Esophagus squamous epithelium (tissue), 5 donors: ENCODE results near the gene PFDN5. TPM values are rescaled to one million over a fixed set of nuclear protein-coding genes. Genes with fewer than 3 reads are reported as not detected.

Experiments used
- DNase-seq: peaks from one replicate; lab custom pipeline; 2025; lab: John Stamatoyannopoulos, UW
- H3K27ac ChIP-seq, 4 donors: fragments of 200-600 bp; sonication (generic); one replicate each; pipeline ENCODE4 v1.5.1; 2016 to 2019; ENCODE audit warnings: mild to moderate bottlenecking in 1 of 4
- H3K27me3 ChIP-seq, 4 donors: fragments of 200-600 bp; sonication (generic); 1 replicate in 3 of 4; 2 replicates in 1 of 4; pipeline versions ENCODE4 v1.5.1 to v1.6.0; 2017 to 2021; ENCODE audit warnings: antibody characterized with exemption in 1 of 4
- H3K36me3 ChIP-seq, 3 donors: fragments of 200-600 bp; sonication (generic); one replicate each; pipeline ENCODE4 v1.5.1; 2016 to 2019
- H3K4me1 ChIP-seq, 3 donors: fragments of 200-600 bp; sonication (generic); one replicate each; pipeline ENCODE4 v1.5.1; 2017 to 2019
- H3K4me3 ChIP-seq, 4 donors: fragments of 200-600 bp; sonication (generic); 1 replicate in 3 of 4; 2 replicates in 1 of 4; pipeline ENCODE4 v1.5.1; 2016 to 2019; ENCODE audit warnings: mild to moderate bottlenecking in 2 of 4, moderate library complexity in 1 of 4
- H3K9me3 ChIP-seq, 3 donors: fragments of 200-600 bp; sonication (generic); one replicate each; pipeline ENCODE4 v1.5.1; 2016 to 2019
- POLR2A ChIP-seq, 4 donors: fragments of 450-650 bp; IDR thresholded peaks; one replicate each; pipeline ENCODE4 v1.6.1; 2017; ENCODE audit warnings: antibody characterized with exemption in 4 of 4, mild to moderate bottlenecking in 4 of 4, moderate library complexity in 3 of 4
- WGBS, 2 donors: methylation state at CpG; one replicate each; pipeline ENCODE4 v1.1.5; 2018; 5-methylcytosine and 5-hydroxymethylcytosine counted together
- intact Hi-C: fragments of 100-400 bp; cut with DNase I; formaldehyde crosslinking; loops from one replicate; pipeline ENCODE4 v1.15.0; 2022
- total RNA-seq, 4 donors: library from RNA; depleted of rRNA; stranded (reverse); fragments of >200 nt; gene quantifications; one replicate each; pipeline ENCODE4 v1.1.0, GENCODE V29; 2016
- TF ChIP-seq, protein P1 (sequence below), 6 experiments: fragments of 450-650 bp in 4 of 6; fragments of 200-600 bp in 2 of 6; sonication (generic) in 2 of 6; IDR thresholded peaks; one replicate each; pipeline ENCODE4 v1.5.1; 2016 to 2019; ENCODE audit warnings: antibody characterized with exemption in 6 of 6, mild to moderate bottlenecking in 4 of 6, moderate library complexity in 4 of 6
- donor health status: DM: yes; HTN: yes; CAD: no.

PFDN5 gene
- total RNA-seq, 4 donors from 2014 or later, result 203 to 638 (median 324) TPM

DNA sequence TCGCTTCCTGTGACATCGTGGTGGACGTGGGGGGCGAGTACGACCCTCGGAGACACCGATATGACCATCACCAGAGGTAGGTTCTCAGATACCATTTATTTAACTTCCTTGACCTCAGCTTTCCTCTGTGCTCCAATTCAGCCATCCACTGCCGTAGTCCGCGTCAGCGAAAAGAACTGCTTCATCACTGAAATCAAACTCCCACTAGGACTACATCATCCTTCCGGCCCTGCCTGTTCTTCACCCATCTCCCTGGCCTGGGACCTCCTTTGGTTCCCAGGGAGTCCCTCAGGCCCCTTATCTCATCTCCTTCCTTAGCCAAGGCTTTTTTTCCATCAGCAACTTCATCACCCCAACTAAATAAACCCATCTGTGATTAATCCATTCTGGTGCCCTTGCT, 4.8 kb downstream of the PFDN5 start:
- H3K4me3 ChIP-seq, result peak overlapping the region; percentile 78 to 93 (median 90)
- no peak for DNase-seq
- TF ChIP-seq, protein P1, sequence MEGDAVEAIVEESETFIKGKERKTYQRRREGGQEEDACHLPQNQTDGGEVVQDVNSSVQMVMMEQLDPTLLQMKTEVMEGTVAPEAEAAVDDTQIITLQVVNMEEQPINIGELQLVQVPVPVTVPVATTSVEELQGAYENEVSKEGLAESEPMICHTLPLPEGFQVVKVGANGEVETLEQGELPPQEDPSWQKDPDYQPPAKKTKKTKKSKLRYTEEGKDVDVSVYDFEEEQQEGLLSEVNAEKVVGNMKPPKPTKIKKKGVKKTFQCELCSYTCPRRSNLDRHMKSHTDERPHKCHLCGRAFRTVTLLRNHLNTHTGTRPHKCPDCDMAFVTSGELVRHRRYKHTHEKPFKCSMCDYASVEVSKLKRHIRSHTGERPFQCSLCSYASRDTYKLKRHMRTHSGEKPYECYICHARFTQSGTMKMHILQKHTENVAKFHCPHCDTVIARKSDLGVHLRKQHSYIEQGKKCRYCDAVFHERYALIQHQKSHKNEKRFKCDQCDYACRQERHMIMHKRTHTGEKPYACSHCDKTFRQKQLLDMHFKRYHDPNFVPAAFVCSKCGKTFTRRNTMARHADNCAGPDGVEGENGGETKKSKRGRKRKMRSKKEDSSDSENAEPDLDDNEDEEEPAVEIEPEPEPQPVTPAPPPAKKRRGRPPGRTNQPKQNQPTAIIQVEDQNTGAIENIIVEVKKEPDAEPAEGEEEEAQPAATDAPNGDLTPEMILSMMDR (IDR thresholded peaks at IDR 0.05), result no peak
- TF ChIP-seq POLR2A (IDR thresholded peaks at IDR 0.05), result no peak
- 1 to 3% methylated on average over 12 of the region's 12 CpGs for WGBS, 2 donors
- intact Hi-C loops, result no loop called here
- H3K27ac ChIP-seq, result peak overlapping the region; percentile 72 to 87 (median 84)
- no peaks in the 10 kb centered on the region for H3K27me3 ChIP-seq
- peaks cover 0 to 62% (median 10%) of the 10 kb centered on the region in 3 donors for H3K36me3 ChIP-seq
- H3K4me1 ChIP-seq, result peaks cover 26 to 74% (median 41%) of the 10 kb centered on the region in 3 donors
- H3K9me3 ChIP-seq, result no peaks in the 10 kb centered on the region

DNA sequence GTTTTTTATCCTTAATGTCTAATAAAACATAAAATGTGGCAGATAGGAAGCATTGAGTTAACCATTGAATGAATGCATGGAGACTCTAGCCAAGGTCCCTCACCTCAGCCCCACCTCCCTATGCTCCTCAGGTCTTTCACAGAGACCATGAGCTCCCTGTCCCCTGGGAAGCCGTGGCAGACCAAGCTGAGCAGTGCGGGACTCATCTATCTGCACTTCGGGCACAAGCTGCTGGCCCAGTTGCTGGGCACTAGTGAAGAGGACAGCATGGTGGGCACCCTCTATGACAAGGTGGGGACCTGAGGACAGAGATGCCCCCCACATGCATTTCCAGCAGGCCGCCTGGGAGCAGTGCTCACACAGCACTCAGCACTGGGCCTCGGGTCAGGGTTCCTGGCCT, 7.6 kb downstream of the PFDN5 start:
- H3K27ac ChIP-seq, result no peak overlapping the region
- peaks cover 13 to 80% (median 32%) of the 10 kb centered on the region in 3 donors for H3K36me3 ChIP-seq
- peaks cover 16 to 51% (median 24%) of the 10 kb centered on the region in 3 donors for H3K4me1 ChIP-seq
- TF ChIP-seq, protein P1 (IDR thresholded peaks at IDR 0.05), result no peak
- no peak for TF ChIP-seq POLR2A (IDR thresholded peaks at IDR 0.05)
- no peak for DNase-seq
- no peak overlapping the region for H3K4me3 ChIP-seq
- 86 to 92% methylated on average over 2 of the region's 5 CpGs for WGBS, 2 donors
- intact Hi-C loops, result no loop called here
- no peaks in the 10 kb centered on the region for H3K9me3 ChIP-seq
- H3K27me3 ChIP-seq, result no peaks in the 10 kb centered on the region

DNA sequence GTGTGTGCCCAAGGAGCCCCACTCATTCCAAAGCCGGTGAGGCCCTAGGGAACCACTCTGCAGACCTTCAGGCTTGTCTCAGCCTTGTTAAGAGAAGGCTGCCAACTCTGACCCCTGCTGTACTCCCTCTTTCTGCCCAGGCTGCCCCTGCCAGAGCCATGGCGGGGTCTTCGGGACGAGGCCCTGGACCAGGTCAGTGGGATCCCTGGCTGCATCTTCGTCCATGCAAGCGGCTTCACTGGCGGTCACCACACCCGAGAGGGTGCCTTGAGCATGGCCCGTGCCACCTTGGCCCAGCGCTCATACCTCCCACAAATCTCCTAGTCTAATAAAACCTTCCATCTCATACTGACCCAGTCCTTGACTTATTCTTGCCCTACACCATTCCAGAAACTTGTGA, 11.5 kb downstream of the PFDN5 start:
- TF ChIP-seq POLR2A (IDR thresholded peaks at IDR 0.05), result no peak
- TF ChIP-seq, protein P1 (IDR thresholded peaks at IDR 0.05), result no peak
- H3K36me3 ChIP-seq, result peaks cover 23 to 97% (median 47%) of the 10 kb centered on the region in 3 donors
- intact Hi-C loops, result no loop called here
- WGBS, 2 donors, result 89 to 92% methylated on average over 7 to 10 of the region's 10 CpGs
- no peak for DNase-seq
- H3K27me3 ChIP-seq, result no peaks in the 10 kb centered on the region
- no peak overlapping the region for H3K27ac ChIP-seq
- no peaks in the 10 kb centered on the region for H3K9me3 ChIP-seq
- no peak overlapping the region for H3K4me3 ChIP-seq
- H3K4me1 ChIP-seq, result peaks cover 0 to 14% (median 4%) of the 10 kb centered on the region in 3 donors

DNA sequence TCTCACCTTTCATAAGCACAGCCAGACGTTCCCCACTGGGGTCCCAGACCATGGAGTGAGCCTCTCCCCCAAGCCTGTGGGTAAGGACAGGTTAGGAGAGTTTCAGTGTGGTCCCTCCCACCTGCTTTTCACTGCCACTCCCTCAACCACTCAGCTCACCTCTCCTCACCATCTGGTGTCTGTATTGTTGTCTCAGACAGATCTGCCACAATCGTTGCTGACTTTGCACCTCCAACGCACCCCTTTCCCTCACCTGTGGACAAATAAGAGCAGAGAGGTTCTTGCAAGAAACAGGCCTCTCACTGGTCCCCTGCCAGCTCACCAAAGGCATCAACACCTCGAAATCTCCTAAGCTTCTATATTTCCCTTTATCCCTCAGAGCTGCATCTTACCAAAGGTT, 12.9 kb downstream of the PFDN5 start:
- no peaks in the 10 kb centered on the region for H3K4me1 ChIP-seq
- WGBS, 2 donors, result 53 to 59% methylated on average over 4 of the region's 4 CpGs
- peaks cover 23 to 92% (median 37%) of the 10 kb centered on the region in 3 donors for H3K36me3 ChIP-seq

DNA sequence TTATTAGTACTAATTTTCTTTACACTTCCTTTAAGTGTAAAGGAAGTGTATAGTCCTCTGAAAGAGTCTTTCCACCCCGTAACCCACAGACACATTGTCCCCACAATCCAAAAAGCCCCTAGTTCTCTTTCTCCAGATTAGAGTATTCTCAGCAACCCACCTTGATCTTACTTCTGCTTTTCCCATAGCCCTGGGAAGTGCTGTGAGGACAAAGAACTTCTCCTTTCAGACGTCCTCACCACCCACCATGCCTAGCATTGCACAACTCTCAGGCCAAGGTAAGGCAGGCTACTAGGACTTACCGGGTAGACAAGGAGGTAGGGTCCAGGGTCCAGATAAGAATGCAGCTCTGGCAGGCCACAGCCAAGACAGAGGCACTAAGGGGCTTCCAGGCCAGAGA, 18.7 kb downstream of the PFDN5 start:
- TF ChIP-seq POLR2A (IDR thresholded peaks at IDR 0.05), result no peak
- TF ChIP-seq, protein P1 (IDR thresholded peaks at IDR 0.05), result no peak
- Histone ChIP-seq H3K36me3 (peaks cover 4 to 93% (median 21%) of the 10 kb centered on the region in 3 donors), H3K27me3 (no peaks in the 10 kb centered on the region), H3K4me3 (no peak overlapping the region), H3K4me1 (no peaks in the 10 kb centered on the region), H3K27ac (no peak overlapping the region), H3K9me3 (no peaks in the 10 kb centered on the region)
- no peak for DNase-seq
- intact Hi-C loops, result no loop called here
- WGBS, 2 donors, result 74 to 84% methylated on average over 2 of the region's 3 CpGs

More for the DNA sequence above, 12.9 kb downstream of the PFDN5 start:
- no peak overlapping the region for H3K27ac ChIP-seq
- H3K4me3 ChIP-seq, result no peak overlapping the region
- H3K27me3 ChIP-seq, result no peaks in the 10 kb centered on the region
- TF ChIP-seq POLR2A (IDR thresholded peaks at IDR 0.05), result no peak
- TF ChIP-seq, protein P1 (IDR thresholded peaks at IDR 0.05), result no peak
- no peak for DNase-seq
- H3K9me3 ChIP-seq, result no peaks in the 10 kb centered on the region
- intact Hi-C loops, result no loop called here
